Measurements from ENCODE around the gene ALKBH1. TPM values are rescaled to one million over a fixed set of nuclear protein-coding genes. Genes with fewer than 3 reads are reported as not detected.

The ALKBH1 gene
- polyA plus RNA-seq, 1 donor (not counting 4 experiments of a cell fraction or from before 2014, with no cell fraction given) = 13.0 TPM

GRCh38 chr14:77649326-77649725, 58.5 kb downstream of the ALKBH1 start:
- DNase-seq (ENCODE audit: low read depth, low spot score) = no peak

GRCh38 chr14:77648520-77649200, 59.2 kb downstream of the ALKBH1 start:
- H4K20me1 ChIP-seq (ENCODE audit: control insufficient read depth, extremely low read depth, insufficient read depth, low read length) = no peaks in the 10 kb centered on the region
- H3K27me3 ChIP-seq (ENCODE audit: control insufficient read depth, extremely low read depth, insufficient read depth, low read length) = no peaks in the 10 kb centered on the region
- no peaks in the 10 kb centered on the region for H3K9me3 ChIP-seq (ENCODE audit: control insufficient read depth, low read depth, low read length)
- H3K4me1 ChIP-seq (ENCODE audit: control insufficient read depth, extremely low read depth, insufficient read depth, low read length) = no peaks in the 10 kb centered on the region
- no peak overlapping the region for H2AFZ ChIP-seq (ENCODE audit: control insufficient read depth, low read length)
- H3K27ac ChIP-seq (ENCODE audit: control insufficient read depth, insufficient read depth, low read length) = no peak overlapping the region
- no peak for FAIRE-seq
- H3K9ac ChIP-seq (ENCODE audit: control insufficient read depth, extremely low read depth, insufficient read depth, low read length) = no peak overlapping the region
- no peaks in the 10 kb centered on the region for H3K9me1 ChIP-seq (ENCODE audit: control insufficient read depth, extremely low read depth, insufficient read depth, low read length)
- no peak for TF ChIP-seq EZH2 (IDR thresholded peaks at IDR 0.05; ENCODE audit: low read length)
- TF ChIP-seq, protein P1, sequence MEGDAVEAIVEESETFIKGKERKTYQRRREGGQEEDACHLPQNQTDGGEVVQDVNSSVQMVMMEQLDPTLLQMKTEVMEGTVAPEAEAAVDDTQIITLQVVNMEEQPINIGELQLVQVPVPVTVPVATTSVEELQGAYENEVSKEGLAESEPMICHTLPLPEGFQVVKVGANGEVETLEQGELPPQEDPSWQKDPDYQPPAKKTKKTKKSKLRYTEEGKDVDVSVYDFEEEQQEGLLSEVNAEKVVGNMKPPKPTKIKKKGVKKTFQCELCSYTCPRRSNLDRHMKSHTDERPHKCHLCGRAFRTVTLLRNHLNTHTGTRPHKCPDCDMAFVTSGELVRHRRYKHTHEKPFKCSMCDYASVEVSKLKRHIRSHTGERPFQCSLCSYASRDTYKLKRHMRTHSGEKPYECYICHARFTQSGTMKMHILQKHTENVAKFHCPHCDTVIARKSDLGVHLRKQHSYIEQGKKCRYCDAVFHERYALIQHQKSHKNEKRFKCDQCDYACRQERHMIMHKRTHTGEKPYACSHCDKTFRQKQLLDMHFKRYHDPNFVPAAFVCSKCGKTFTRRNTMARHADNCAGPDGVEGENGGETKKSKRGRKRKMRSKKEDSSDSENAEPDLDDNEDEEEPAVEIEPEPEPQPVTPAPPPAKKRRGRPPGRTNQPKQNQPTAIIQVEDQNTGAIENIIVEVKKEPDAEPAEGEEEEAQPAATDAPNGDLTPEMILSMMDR (optimal IDR thresholded peaks at IDR 0.05 in 1 of 3, IDR thresholded peaks at IDR 0.05 in 1 of 3, conservative IDR thresholded peaks at IDR 0.05 in 1 of 3; ENCODE audit: extremely low read depth in 1 of 3, insufficient read depth in 2 of 3, low read length in 3 of 3) = no peak
- H3K4me3 ChIP-seq (ENCODE audit: control insufficient read depth in 2 of 3, extremely low read depth in 1 of 3, insufficient read depth in 2 of 3, low read depth in 1 of 3, low read length in 3 of 3) = no peak overlapping the region
- no peak for DNase-seq (ENCODE audit: low read depth, low spot score)
- H3K79me2 ChIP-seq (ENCODE audit: control insufficient read depth, insufficient read depth, low read length) = no peaks in the 10 kb centered on the region
- H3K4me2 ChIP-seq (ENCODE audit: control insufficient read depth, extremely low read depth, insufficient read depth, low read depth, low read length) = no peak overlapping the region
- H3K36me3 ChIP-seq (ENCODE audit: control insufficient read depth in 2 of 2, extremely low read depth in 1 of 2, insufficient read depth in 2 of 2, low read length in 2 of 2) = no peaks in the 10 kb centered on the region
- dilution Hi-C loops (cut with MboI; ENCODE audit: extremely low pct_ligation_motif_present, low sequenced_read_pairs) = no loop called here

More at GRCh38 chr14:77649326-77649725, 58.5 kb downstream of the ALKBH1 start:
- no peak overlapping the region for H3K27ac ChIP-seq (ENCODE audit: control insufficient read depth, insufficient read depth, low read length)
- no peak overlapping the region for H3K4me2 ChIP-seq (ENCODE audit: control insufficient read depth, extremely low read depth, insufficient read depth, low read depth, low read length)
- H3K79me2 ChIP-seq (ENCODE audit: control insufficient read depth, insufficient read depth, low read length) = no peaks in the 10 kb centered on the region
- no peaks in the 10 kb centered on the region for H3K36me3 ChIP-seq (ENCODE audit: control insufficient read depth in 2 of 2, extremely low read depth in 1 of 2, insufficient read depth in 2 of 2, low read length in 2 of 2)
- dilution Hi-C loops (cut with MboI; ENCODE audit: extremely low pct_ligation_motif_present, low sequenced_read_pairs) = no loop called here
- H2AFZ ChIP-seq (ENCODE audit: control insufficient read depth, low read length) = no peak overlapping the region
- no peaks in the 10 kb centered on the region for H3K4me1 ChIP-seq (ENCODE audit: control insufficient read depth, extremely low read depth, insufficient read depth, low read length)
- no peaks in the 10 kb centered on the region for H4K20me1 ChIP-seq (ENCODE audit: control insufficient read depth, extremely low read depth, insufficient read depth, low read length)
- H3K9me1 ChIP-seq (ENCODE audit: control insufficient read depth, extremely low read depth, insufficient read depth, low read length) = no peaks in the 10 kb centered on the region
- FAIRE-seq = no peak
- no peak overlapping the region for H3K9ac ChIP-seq (ENCODE audit: control insufficient read depth, extremely low read depth, insufficient read depth, low read length)
- no peak overlapping the region for H3K4me3 ChIP-seq (ENCODE audit: control insufficient read depth in 2 of 3, extremely low read depth in 1 of 3, insufficient read depth in 2 of 3, low read depth in 1 of 3, low read length in 3 of 3)
- no peaks in the 10 kb centered on the region for H3K9me3 ChIP-seq (ENCODE audit: control insufficient read depth, low read depth, low read length)
- no peaks in the 10 kb centered on the region for H3K27me3 ChIP-seq (ENCODE audit: control insufficient read depth, extremely low read depth, insufficient read depth, low read length)
- no peak for TF ChIP-seq EZH2 (IDR thresholded peaks at IDR 0.05; ENCODE audit: low read length)
- TF ChIP-seq, protein P1 (optimal IDR thresholded peaks at IDR 0.05 in 1 of 3, IDR thresholded peaks at IDR 0.05 in 1 of 3, conservative IDR thresholded peaks at IDR 0.05 in 1 of 3; ENCODE audit: extremely low read depth in 1 of 3, insufficient read depth in 2 of 3, low read length in 3 of 3) = no peak
